Femur (tissue), 1 donor: Measurements from ENCODE around the gene ZNF12.
"Not testable (repeated sequence)": the region's sequence is repeated elsewhere in the genome, so short reads cannot be mapped to it uniquely, and the experiment has no call there.

Experiments used
- DNase-seq: peaks from one replicate; pipeline ENCODE4 v3.0.0-alpha.2; 2017

ZNF12 gene

GRCh38 chr7:6706666-6707407, at the start of gene ZNF12:
TSS of gene ZNF12 (minus strand) at chr7:6706947. CDS start at chr7:6705173, 1,774 bp downstream.
- peak; percentile 97 for DNase-seq

- not testable (repeated sequence) for DNase-seq
Observed at GRCh38 chr7:6753964-6754363, 47.2 kb upstream of the ZNF12 start, which contains the start of gene RSPH10B2. TSS of gene RSPH10B2 (plus strand) at chr7:6754103. CDS start at chr7:6757678, 3,575 bp downstream.

- not testable (repeated sequence) for DNase-seq
Observed at GRCh38 chr7:6750173-6750572, 43.4 kb upstream of the ZNF12 start.

GRCh38 chr7:6749335-6749734, 42.6 kb upstream of the ZNF12 start:
- not testable (repeated sequence) for DNase-seq

- not testable (repeated sequence) for DNase-seq
Observed at GRCh38 chr7:6744410-6745100, 37.8 kb upstream of the ZNF12 start.

- not testable (repeated sequence) for DNase-seq
Observed at GRCh38 chr7:6738415-6738814, 31.7 kb upstream of the ZNF12 start.

- no peak for DNase-seq
Observed at GRCh38 chr7:6730343-6730633, 23.5 kb upstream of the ZNF12 start.

- peak; percentile 95 for DNase-seq
Observed at GRCh38 chr7:6729492-6730342, 23.0 kb upstream of the ZNF12 start.

GRCh38 chr7:6728893-6729491, 22.2 kb upstream of the ZNF12 start:
- DNase-seq = not testable (repeated sequence)

- no peak for DNase-seq
Observed at GRCh38 chr7:6727663-6728062, 20.9 kb upstream of the ZNF12 start.

GRCh38 chr7:6726341-6726740, 19.6 kb upstream of the ZNF12 start:
- DNase-seq = not testable (repeated sequence)

GRCh38 chr7:6725003-6725402, 18.3 kb upstream of the ZNF12 start:
- DNase-seq = peak; percentile 30

- not testable (repeated sequence) for DNase-seq
Observed at GRCh38 chr7:6724351-6724750, 17.6 kb upstream of the ZNF12 start.

GRCh38 chr7:6718124-6718523, 11.4 kb upstream of the ZNF12 start:
- DNase-seq = no peak

GRCh38 chr7:6715898-6716297, 9.2 kb upstream of the ZNF12 start:
- DNase-seq = not testable (repeated sequence)

- DNase-seq = no peak
Observed at GRCh38 chr7:6714360-6714759, 7.6 kb upstream of the ZNF12 start.

GRCh38 chr7:6709808-6710207, 3.1 kb upstream of the ZNF12 start:
- DNase-seq = no peak

GRCh38 chr7:6708304-6708703, 1.6 kb upstream of the ZNF12 start:
- DNase-seq = no peak

- DNase-seq = peak; percentile 50
Observed at GRCh38 chr7:6705959-6706665, 635 bp downstream of the ZNF12 start.

- no peak for DNase-seq
Observed at GRCh38 chr7:6701860-6702259, 4.9 kb downstream of the ZNF12 start.

- DNase-seq = no peak
Observed at GRCh38 chr7:6700793-6701192, 6.0 kb downstream of the ZNF12 start.

- DNase-seq = no peak
Observed at GRCh38 chr7:6691609-6692106, 15.1 kb downstream of the ZNF12 start.
